SU-DHL-6 (cell line): ENCODE results near the gene C10orf71.

Experiments used
- H2AFZ ChIP-seq: fragments of 200-600 bp; sonication (generic); 2 replicates; pipeline ENCODE4 v1.6.1; 2014; ENCODE audit warnings: low read depth, mild to moderate bottlenecking, moderate library complexity, mixed read lengths, antibody characterized with exemption, low read length; ENCODE audit not compliant: severe bottlenecking
- H3F3A ChIP-seq: fragments of 200-600 bp; shearing (Covaris generic); 2 replicates; pipeline ENCODE4 v1.6.0; 2016; ENCODE audit warnings: antibody characterized with exemption, mild to moderate bottlenecking; ENCODE audit not compliant: insufficient read depth
- H3K27ac ChIP-seq: fragments of 200-600 bp; sonication (generic); 2 replicates; pipeline ENCODE4 v1.5.1; 2016; ENCODE audit warnings: low read depth, mild to moderate bottlenecking, low read length, moderate library complexity, mixed read lengths
- H3K27me3 ChIP-seq: fragments of 200-600 bp; sonication (generic), shearing (Covaris generic); 2 replicates; pipeline ENCODE4 v1.6.0; 2014; ENCODE audit warnings: mild to moderate bottlenecking, low read length
- H3K36me3 ChIP-seq: fragments of 200-600 bp; sonication (generic); 2 replicates; pipeline ENCODE4 v1.6.1; 2014; ENCODE audit warnings: mild to moderate bottlenecking, low read length, mixed read lengths
- H3K4me2 ChIP-seq: fragments of 300-600, 200-600 bp; shearing (Covaris generic), sonication (generic); 2 replicates; pipeline ENCODE4 v1.6.0; 2014; ENCODE audit warnings: low read length, low read depth, mild to moderate bottlenecking; ENCODE audit not compliant: poor library complexity, severe bottlenecking
- H3K4me3 ChIP-seq: fragments of 200-600 bp; sonication (generic); 2 replicates; pipeline ENCODE4 v1.5.1; 2014; ENCODE audit warnings: antibody characterized with exemption, low read length, mild to moderate bottlenecking, mixed read lengths; ENCODE audit not compliant: insufficient read depth, poor library complexity, severe bottlenecking
- H3K79me2 ChIP-seq: fragments of 200-600 bp; sonication (generic); 2 replicates; pipeline ENCODE4 v1.6.1; 2014; ENCODE audit warnings: mild to moderate bottlenecking, low read length, moderate library complexity; ENCODE audit not compliant: insufficient read depth
- H3K9ac ChIP-seq: fragments of 200-600 bp; sonication (generic); 2 replicates; pipeline ENCODE4 v1.7.0; 2014; ENCODE audit warnings: mild to moderate bottlenecking, low read length
- H3K9me2 ChIP-seq: fragments of 200-600 bp; sonication (generic); replicated peaks from 2 replicates; pipeline ENCODE4 v1.6.1; 2014; ENCODE audit warnings: low read length; ENCODE audit not compliant: insufficient read depth
- H3K9me3 ChIP-seq: fragments of 200-600 bp; sonication (generic); 2 replicates; pipeline ENCODE4 v1.6.1; 2014; ENCODE audit warnings: low read length, mixed read lengths; ENCODE audit not compliant: insufficient read depth
- H4K20me1 ChIP-seq: fragments of 200-600 bp; sonication (generic); 2 replicates; pipeline ENCODE4 v1.6.1; 2014; ENCODE audit warnings: low read depth, mild to moderate bottlenecking, antibody characterized with exemption, low read length, moderate library complexity, mixed read lengths
- CTCF ChIP-seq: fragments of 200-600 bp; sonication (generic); IDR thresholded peaks from one replicate; pipeline ENCODE4 v1.5.1; 2017; ENCODE audit warnings: antibody characterized with exemption, mild to moderate bottlenecking, low read length, moderate library complexity; ENCODE audit not compliant: insufficient read depth, poor library complexity, severe bottlenecking
- EZH2phosphoT487 ChIP-seq: fragments of 200-600 bp; sonication (generic), shearing (Covaris generic); conservative IDR thresholded peaks from 2 replicates; pipeline ENCODE4 v1.6.1; 2018; ENCODE audit warnings: mild to moderate bottlenecking, antibody characterized with exemption, low read length, moderate library complexity, mixed read lengths

C10orf71 gene

GRCh38 chr10:49272251-49273081 is 26.5 kb upstream of the C10orf71 start:
- H3K79me2 ChIP-seq: no peaks in the 10 kb centered on the region
- H3K4me2 ChIP-seq: no peak overlapping the region
- no peaks in the 10 kb centered on the region for H4K20me1 ChIP-seq
- H3K4me3 ChIP-seq: no peak overlapping the region
- H3K27me3 ChIP-seq: no peaks in the 10 kb centered on the region
- H3K36me3 ChIP-seq: no peaks in the 10 kb centered on the region
- H3K9ac ChIP-seq: no peak overlapping the region
- no peaks in the 10 kb centered on the region for H3K9me2 ChIP-seq
- H3F3A ChIP-seq: no peaks in the 10 kb centered on the region
- H3K27ac ChIP-seq: no peak overlapping the region
- no peak overlapping the region for H2AFZ ChIP-seq
- no peak for TF ChIP-seq EZH2phosphoT487
- no peak for TF ChIP-seq CTCF
- H3K9me3 ChIP-seq: no peaks in the 10 kb centered on the region

GRCh38 chr10:49273082-49273465 is 25.9 kb upstream of the C10orf71 start:
- no peaks in the 10 kb centered on the region for H3K36me3 ChIP-seq
- no peak overlapping the region for H3K4me2 ChIP-seq
- no peaks in the 10 kb centered on the region for H3F3A ChIP-seq
- no peaks in the 10 kb centered on the region for H3K27me3 ChIP-seq
- H3K9ac ChIP-seq: no peak overlapping the region
- no peak overlapping the region for H3K4me3 ChIP-seq
- no peak overlapping the region for H2AFZ ChIP-seq
- no peak overlapping the region for H3K27ac ChIP-seq
- no peaks in the 10 kb centered on the region for H3K79me2 ChIP-seq
- H3K9me2 ChIP-seq: no peaks in the 10 kb centered on the region
- no peak for TF ChIP-seq EZH2phosphoT487
- TF ChIP-seq CTCF: no peak
- H3K9me3 ChIP-seq: no peaks in the 10 kb centered on the region
- no peaks in the 10 kb centered on the region for H4K20me1 ChIP-seq

- H3K9me2 ChIP-seq: no peaks in the 10 kb centered on the region
- H3K9ac ChIP-seq: no peak overlapping the region
- H3K27me3 ChIP-seq: no peaks in the 10 kb centered on the region
- no peak overlapping the region for H2AFZ ChIP-seq
- TF ChIP-seq CTCF: no peak
- no peak for TF ChIP-seq EZH2phosphoT487
- no peaks in the 10 kb centered on the region for H3K36me3 ChIP-seq
- H3K27ac ChIP-seq: no peak overlapping the region
- H3K79me2 ChIP-seq: no peaks in the 10 kb centered on the region
- H3K4me3 ChIP-seq: no peak overlapping the region
- no peaks in the 10 kb centered on the region for H3K9me3 ChIP-seq
- no peak overlapping the region for H3K4me2 ChIP-seq
- no peaks in the 10 kb centered on the region for H4K20me1 ChIP-seq
- H3F3A ChIP-seq: no peaks in the 10 kb centered on the region
These were observed 25.3 kb upstream of the C10orf71 start for GRCh38 chr10:49273626-49274025.
